ENCODE measurements around the gene GRIN2C. TPM values are rescaled to one million over a fixed set of nuclear protein-coding genes. Genes with fewer than 3 reads are reported as not detected.

The GRIN2C gene
- total and polyA plus RNA-seq, 2 donors (not counting 3 experiments of a cell fraction or from before 2014, with no cell fraction given) = 0.04 to 0.60 TPM

- H3K27ac ChIP-seq (ENCODE audit: insufficient read depth, low read depth, low read length) = no peak overlapping the region
- H3K4me1 ChIP-seq (ENCODE audit: control insufficient read depth, extremely low read depth, insufficient read depth, low read length) = no peaks in the 10 kb centered on the region
- ChIA-PET CTCF (interaction anchor here (1.0 to 2.8 kb wide), 5 partner anchors 9 to 106 kb away, joined by 3 to 16 read pairs (median 6); no protein-coding TSS in a partner anchor), POLR2A (no interaction called here)
- no peaks in the 10 kb centered on the region for H3K9me3 ChIP-seq (replicated peaks; ENCODE audit: control insufficient read depth, insufficient read depth, low read length)
- intact Hi-C loops (cut with micrococcal nuclease) (no loop called here), dilution Hi-C loops (cut with MboI; ENCODE audit: extremely low pct_ligation_motif_present, low sequenced_read_pairs) (no loop called here)
- H4K20me1 ChIP-seq (replicated peaks; ENCODE audit: control insufficient read depth, extremely low read depth, insufficient read depth, low read length) = no peaks in the 10 kb centered on the region
- H3K36me3 ChIP-seq (ENCODE audit: control insufficient read depth in 2 of 2, extremely low read depth in 1 of 2, insufficient read depth in 2 of 2, low read length in 2 of 2) = no peaks in the 10 kb centered on the region
- DNase-seq (ENCODE audit: low read depth, low spot score) (no peak), FAIRE-seq (no peak)
- H3K9ac ChIP-seq (replicated peaks; ENCODE audit: extremely low read depth, insufficient read depth, low read length) = no peak overlapping the region
- no peaks in the 10 kb centered on the region for H3K79me2 ChIP-seq (ENCODE audit: control insufficient read depth, insufficient read depth, low read length)
- H2AFZ ChIP-seq (ENCODE audit: low read depth, low read length) = no peak overlapping the region
- no peak overlapping the region for H3K4me2 ChIP-seq (ENCODE audit: insufficient read depth, low read length)
- no peak for TF ChIP-seq EZH2 (IDR thresholded peaks at IDR 0.05; ENCODE audit: borderline replicate concordance, low read depth, low read length, severe bottlenecking)
- no peak for TF ChIP-seq POLR2A (IDR thresholded peaks at IDR 0.05; ENCODE audit: low read depth, low read length)
- TF ChIP-seq MYC (IDR thresholded peaks at IDR 0.05; ENCODE audit: low read depth, low read length) = no peak
- TF ChIP-seq FOS (IDR thresholded peaks at IDR 0.05; ENCODE audit: borderline replicate concordance, insufficient read depth, low read length) = no peak
- TF ChIP-seq POLR2AphosphoS5 (IDR thresholded peaks at IDR 0.05; ENCODE audit: insufficient read depth, low read depth, low read length) = no peak
- no peak for TF ChIP-seq MAX (IDR thresholded peaks at IDR 0.05; ENCODE audit: insufficient read depth, insufficient read length)
- TF ChIP-seq JUN (IDR thresholded peaks at IDR 0.05; ENCODE audit: borderline replicate concordance, insufficient read depth, insufficient read length, low read depth) = no peak
- TF ChIP-seq CTCF (IDR thresholded peaks at IDR 0.05; ENCODE audit: extremely low read depth in 1 of 2, insufficient read depth in 1 of 2, low read depth in 1 of 2, low read length in 2 of 2) = no peak
- TF ChIP-seq GATA2 (IDR thresholded peaks at IDR 0.05; ENCODE audit: insufficient read depth, insufficient read length, low read depth, low read length) = no peak
- peaks cover 29 to 35% of the 10 kb centered on the region in 2 experiments for H3K27me3 ChIP-seq (ENCODE audit: control insufficient read depth in 2 of 2, insufficient read depth in 2 of 2, low read length in 2 of 2)
- H3K9me1 ChIP-seq (replicated peaks; ENCODE audit: control insufficient read depth, extremely low read depth, insufficient read depth, low read length) = no peaks in the 10 kb centered on the region
- BruUV-seq (replicated peaks) = no TSS peak
- H3K4me3 ChIP-seq (replicated peaks in 1 of 3; ENCODE audit: insufficient read depth in 1 of 3, low read depth in 1 of 3, low read length in 3 of 3) = no peak overlapping the region
These were observed 8.0 kb downstream of the GRIN2C start for GRCh38 chr17:74851612-74852236.
